ENCODE results near the gene TULP1. TPM values are rescaled to one million over a fixed set of nuclear protein-coding genes. Genes with fewer than 3 reads are reported as not detected.

The TULP1 gene
- total and polyA plus RNA-seq, 8 donors, result 5.4 to 11.9 (median 7.7) TPM; not detected in 2

DNA sequence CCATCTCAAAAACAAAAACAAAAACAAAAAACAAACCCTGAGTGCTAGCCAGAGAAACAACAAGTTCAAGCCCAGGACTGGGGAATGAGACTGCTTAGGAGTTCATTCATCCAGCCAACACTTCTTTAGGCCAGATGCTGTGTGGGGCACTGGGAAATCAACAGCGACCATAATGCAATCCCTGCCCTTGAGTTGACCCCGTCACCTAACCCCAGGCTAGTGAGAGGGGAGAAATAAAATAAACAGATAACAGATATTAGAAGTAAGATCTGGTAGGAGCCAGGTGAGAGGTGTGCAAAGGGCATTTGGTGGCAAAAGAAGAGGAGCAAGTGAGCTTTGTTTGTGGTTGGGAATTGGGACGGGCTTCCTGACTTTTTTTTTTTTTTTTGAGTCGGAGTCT, 49.4 kb downstream of the TULP1 start:
- peaks cover 0 to 57% of the 10 kb centered on the region in 2 donors for H3K36me3 ChIP-seq
- no peak for DNase-seq
- intact Hi-C loops (cut with DNase I), result no loop called here

GRCh38 chr6:35461270-35461669, 51.4 kb downstream of the TULP1 start:
- Histone ChIP-seq H3K4me1 (no peaks in the 10 kb centered on the region), H3K4me3 (no peak overlapping the region), H3K9me3 (no peaks in the 10 kb centered on the region), H3K27ac (no peak overlapping the region), H3K27me3 (no peaks in the 10 kb centered on the region), H3K36me3 (peaks cover 0 to 74% of the 10 kb centered on the region in 2 donors)
- no peak for DNase-seq
- ATAC-seq, result no peak
- TF ChIP-seq, protein P1, sequence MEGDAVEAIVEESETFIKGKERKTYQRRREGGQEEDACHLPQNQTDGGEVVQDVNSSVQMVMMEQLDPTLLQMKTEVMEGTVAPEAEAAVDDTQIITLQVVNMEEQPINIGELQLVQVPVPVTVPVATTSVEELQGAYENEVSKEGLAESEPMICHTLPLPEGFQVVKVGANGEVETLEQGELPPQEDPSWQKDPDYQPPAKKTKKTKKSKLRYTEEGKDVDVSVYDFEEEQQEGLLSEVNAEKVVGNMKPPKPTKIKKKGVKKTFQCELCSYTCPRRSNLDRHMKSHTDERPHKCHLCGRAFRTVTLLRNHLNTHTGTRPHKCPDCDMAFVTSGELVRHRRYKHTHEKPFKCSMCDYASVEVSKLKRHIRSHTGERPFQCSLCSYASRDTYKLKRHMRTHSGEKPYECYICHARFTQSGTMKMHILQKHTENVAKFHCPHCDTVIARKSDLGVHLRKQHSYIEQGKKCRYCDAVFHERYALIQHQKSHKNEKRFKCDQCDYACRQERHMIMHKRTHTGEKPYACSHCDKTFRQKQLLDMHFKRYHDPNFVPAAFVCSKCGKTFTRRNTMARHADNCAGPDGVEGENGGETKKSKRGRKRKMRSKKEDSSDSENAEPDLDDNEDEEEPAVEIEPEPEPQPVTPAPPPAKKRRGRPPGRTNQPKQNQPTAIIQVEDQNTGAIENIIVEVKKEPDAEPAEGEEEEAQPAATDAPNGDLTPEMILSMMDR (IDR thresholded peaks at IDR 0.05), result no peak
- intact Hi-C loops (cut with DNase I), result no loop called here

More for the DNA sequence above, 49.4 kb downstream of the TULP1 start:
- Histone ChIP-seq H3K4me3 (no peak overlapping the region), H3K27ac (no peak overlapping the region), H3K4me1 (peaks cover 0 to 5% of the 10 kb centered on the region in 2 donors), H3K27me3 (no peaks in the 10 kb centered on the region), H3K9me3 (no peaks in the 10 kb centered on the region)
- no peak for ATAC-seq
- TF ChIP-seq, protein P1 (IDR thresholded peaks at IDR 0.05), result no peak

GRCh38 chr6:35457907-35458306, 54.8 kb downstream of the TULP1 start:
- TF ChIP-seq, protein P1 (IDR thresholded peaks at IDR 0.05), result no peak
- no peak overlapping the region for H3K27ac ChIP-seq
- DNase-seq (no peak), ATAC-seq (no peak)
- no peaks in the 10 kb centered on the region for H3K27me3 ChIP-seq
- peaks cover 12 to 14% of the 10 kb centered on the region in 2 donors for H3K4me1 ChIP-seq
- peaks cover 0 to 66% of the 10 kb centered on the region in 2 donors for H3K36me3 ChIP-seq
- no peak overlapping the region for H3K4me3 ChIP-seq
- no peaks in the 10 kb centered on the region for H3K9me3 ChIP-seq
- intact Hi-C loops (cut with DNase I), result no loop called here

GRCh38 chr6:35454391-35455110, 58.1 kb downstream of the TULP1 start:
- no peak overlapping the region for H3K27ac ChIP-seq
- TF ChIP-seq, protein P1 (IDR thresholded peaks at IDR 0.05), result no peak
- H3K4me1 ChIP-seq, result peaks cover 18 to 26% of the 10 kb centered on the region in 2 donors
- ATAC-seq, result no peak
- H3K27me3 ChIP-seq, result no peaks in the 10 kb centered on the region
- no peaks in the 10 kb centered on the region for H3K9me3 ChIP-seq
- no peak for DNase-seq
- intact Hi-C loops (cut with DNase I), result no loop called here
- H3K36me3 ChIP-seq, result peaks cover 0 to 41% of the 10 kb centered on the region in 2 donors
- H3K4me3 ChIP-seq, result no peak overlapping the region

GRCh38 chr6:35453236-35453635, 59.5 kb downstream of the TULP1 start:
- intact Hi-C loops (cut with DNase I), result no loop called here
- no peak for ATAC-seq
- H3K9me3 ChIP-seq, result no peaks in the 10 kb centered on the region
- H3K4me1 ChIP-seq, result peaks cover 18 to 31% of the 10 kb centered on the region in 2 donors
- DNase-seq, result no peak
- peaks cover 0 to 28% of the 10 kb centered on the region in 2 donors for H3K36me3 ChIP-seq
- TF ChIP-seq, protein P1 (IDR thresholded peaks at IDR 0.05), result no peak
- H3K27me3 ChIP-seq, result no peaks in the 10 kb centered on the region
- H3K27ac ChIP-seq, result no peak overlapping the region
- H3K4me3 ChIP-seq, result peak overlapping the region; percentile 58 to 78

All from left lung (tissue), 10 donors.